Measurements from ENCODE around the gene ARHGEF12.

Gene ARHGEF12

DNA sequence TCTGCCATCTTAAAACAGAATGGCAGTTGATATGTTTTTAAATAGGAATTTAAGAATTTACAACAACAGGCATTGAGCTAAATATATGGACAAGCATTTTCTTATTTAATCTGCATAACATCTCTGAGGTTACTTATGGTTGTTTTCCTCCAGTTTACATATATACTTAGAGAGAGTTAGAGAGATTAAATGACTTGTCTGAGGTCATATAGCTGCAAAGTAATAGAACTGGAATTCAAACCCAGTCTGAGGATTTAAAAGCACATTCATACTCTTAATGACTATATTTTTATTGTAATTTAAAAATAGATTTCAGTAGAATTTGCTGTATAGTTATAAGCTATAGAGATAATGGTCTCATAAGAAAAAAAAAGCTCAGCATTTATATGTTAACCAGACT lies 93.9 kb downstream of the ARHGEF12 start:
- no peak for DNase-seq (ENCODE audit: low spot score)

DNA sequence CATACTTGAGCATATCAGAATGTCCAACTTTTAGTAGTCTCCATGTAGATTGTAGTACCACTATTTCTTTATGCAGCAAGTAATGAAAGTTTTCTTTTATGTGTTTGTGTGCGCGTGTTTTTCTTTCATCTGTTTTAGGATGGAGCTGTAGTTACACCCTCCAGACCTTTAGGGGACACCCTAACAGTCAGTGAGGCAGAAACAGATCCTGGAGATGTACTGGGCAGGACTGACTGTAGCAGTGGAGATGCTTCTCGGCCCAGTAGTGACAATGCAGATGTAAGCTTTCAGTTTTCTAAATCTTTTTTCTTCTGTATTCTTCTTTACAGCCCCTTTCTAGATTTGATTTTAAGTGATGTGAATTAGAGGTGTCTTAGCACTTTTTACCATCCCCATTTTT lies 95.4 kb downstream of the ARHGEF12 start:
- no peak for DNase-seq (ENCODE audit: low spot score)

GRCh38 chr11:120432056-120433018 lies 96.1 kb downstream of the ARHGEF12 start:
- DNase-seq (ENCODE audit: low spot score), result no peak

DNA sequence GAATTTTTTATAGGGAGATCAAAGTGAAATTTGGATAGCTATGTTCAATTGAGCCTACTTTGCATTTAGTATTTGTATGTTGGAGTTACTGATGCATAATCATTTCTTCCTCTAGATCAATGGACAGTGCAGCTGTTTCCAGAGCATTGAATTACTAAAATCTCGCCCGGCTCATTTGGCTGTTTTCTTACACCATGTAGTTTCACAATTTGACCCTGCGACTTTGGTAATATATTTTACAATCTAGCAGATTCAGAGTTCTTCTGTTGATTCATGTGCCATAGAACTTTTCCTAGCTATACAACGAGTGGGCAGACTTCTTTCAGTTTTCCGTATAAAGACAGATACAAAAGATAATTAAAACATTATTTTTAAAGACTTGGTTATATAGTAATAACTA lies 105.4 kb downstream of the ARHGEF12 start:
- DNase-seq (ENCODE audit: low spot score), result no peak

DNA sequence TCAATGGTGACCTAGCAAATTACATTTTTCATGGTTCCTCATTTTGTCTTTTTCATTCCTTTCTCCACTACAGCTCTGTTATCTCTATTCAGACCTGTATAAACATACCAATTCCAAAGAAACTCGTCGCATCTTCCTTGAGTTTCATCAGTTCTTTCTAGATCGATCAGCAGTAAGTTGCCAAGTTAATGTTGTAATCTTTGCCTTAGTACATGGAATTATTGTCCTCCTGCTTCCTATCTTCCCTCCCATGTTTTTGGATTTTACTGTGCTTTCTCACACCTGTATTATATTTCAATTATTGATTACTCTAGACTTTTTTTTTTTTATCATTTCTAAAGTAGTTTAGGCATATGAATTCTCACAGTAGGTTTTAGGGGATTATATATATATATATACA lies 105.8 kb downstream of the ARHGEF12 start:
- no peak for DNase-seq (ENCODE audit: low spot score)

DNA sequence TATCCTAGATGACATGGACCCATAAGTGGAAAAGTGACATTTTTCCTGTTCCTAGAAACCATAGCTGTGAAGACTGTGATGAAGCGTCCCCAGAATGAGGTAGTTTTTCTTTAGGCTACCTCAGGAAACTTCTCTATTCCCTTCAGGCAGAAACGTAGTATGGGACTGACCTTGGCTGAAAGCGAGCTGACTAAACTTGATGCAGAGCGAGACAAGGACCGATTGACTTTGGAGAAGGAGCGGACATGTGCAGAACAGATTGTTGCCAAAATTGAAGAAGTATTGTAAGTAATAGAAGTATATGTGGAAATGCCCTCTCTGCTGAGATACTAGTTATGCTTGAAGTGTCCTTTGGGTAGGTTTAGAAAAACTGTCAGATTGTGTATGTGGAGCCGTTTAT lies 110.6 kb downstream of the ARHGEF12 start:
- no peak for DNase-seq (ENCODE audit: low spot score)

GRCh38 chr11:120448240-120448639 lies 112.0 kb downstream of the ARHGEF12 start:
- no peak for DNase-seq (ENCODE audit: low spot score)

DNA sequence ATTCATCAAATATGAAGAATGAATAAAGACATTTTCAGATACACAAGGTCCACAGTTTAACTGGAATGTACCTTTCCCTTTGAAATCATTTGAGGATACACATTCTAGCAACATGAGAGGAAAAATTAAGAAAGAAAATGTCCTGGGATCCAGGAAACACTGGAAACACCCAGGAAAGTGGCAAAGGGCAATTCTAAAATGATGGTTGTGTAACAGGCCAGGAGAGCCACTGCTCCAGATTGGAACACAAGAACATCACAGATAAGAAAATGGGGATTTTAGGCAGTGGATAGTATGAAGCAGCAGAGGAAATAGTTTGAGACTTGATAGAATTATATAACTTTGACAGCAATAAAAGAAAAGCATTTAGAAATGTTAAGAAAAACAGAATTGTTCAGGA lies 119.3 kb downstream of the ARHGEF12 start:
- DNase-seq (ENCODE audit: low spot score), result no peak

GRCh38 chr11:120457996-120458395 lies 121.8 kb downstream of the ARHGEF12 start:
- DNase-seq (ENCODE audit: low spot score), result no peak

DNA sequence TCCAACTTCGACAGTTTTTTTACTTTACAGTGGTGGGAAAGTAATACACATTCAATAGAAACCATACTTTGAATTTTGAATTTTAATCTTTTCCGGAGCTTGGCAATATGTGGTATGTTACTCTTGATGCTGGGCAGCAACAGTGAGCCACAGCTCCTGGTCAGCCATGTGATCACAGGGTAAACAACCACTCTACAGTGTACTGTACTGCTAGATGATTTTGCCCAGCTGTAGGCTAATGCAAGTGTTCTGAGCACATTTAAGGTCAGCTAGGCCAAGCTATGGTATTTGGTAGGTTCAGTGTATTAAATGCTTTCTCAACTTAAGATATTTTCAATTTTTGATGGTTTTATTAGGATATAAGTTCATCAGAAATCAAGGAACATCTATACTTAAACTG lies 126.6 kb downstream of the ARHGEF12 start:
- no peak for DNase-seq (ENCODE audit: low spot score)

DNA sequence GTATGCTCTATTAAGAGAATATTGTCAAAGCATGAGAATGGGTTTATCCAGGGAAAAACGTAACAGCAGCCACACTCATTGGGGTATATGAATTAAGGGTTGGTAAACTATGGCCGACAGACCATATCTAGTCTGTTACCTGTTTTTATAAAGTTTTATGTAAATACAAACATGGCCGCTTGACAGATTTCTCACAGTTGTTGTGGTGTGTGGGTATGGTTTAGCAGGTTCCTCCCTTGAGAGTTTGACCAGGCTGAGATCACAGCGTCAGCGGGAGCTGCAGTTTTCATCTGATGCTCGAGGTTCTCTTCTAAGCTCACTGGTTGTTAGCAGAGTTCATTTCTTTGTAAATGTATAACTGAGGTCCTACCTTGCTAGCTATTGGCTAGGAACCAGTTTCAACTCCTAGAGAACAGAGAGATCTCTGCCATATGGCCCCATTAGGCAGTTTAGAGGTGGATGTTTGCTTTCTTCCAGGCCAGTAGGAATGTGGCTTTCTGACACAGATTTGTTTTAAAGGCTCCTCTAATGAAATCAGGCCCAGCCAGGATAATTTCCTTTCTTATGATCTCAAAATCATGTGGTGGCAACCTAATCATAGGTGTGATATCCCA lies 129.8 kb downstream of the ARHGEF12 start:
- no peak for DNase-seq (ENCODE audit: low spot score)

DNA sequence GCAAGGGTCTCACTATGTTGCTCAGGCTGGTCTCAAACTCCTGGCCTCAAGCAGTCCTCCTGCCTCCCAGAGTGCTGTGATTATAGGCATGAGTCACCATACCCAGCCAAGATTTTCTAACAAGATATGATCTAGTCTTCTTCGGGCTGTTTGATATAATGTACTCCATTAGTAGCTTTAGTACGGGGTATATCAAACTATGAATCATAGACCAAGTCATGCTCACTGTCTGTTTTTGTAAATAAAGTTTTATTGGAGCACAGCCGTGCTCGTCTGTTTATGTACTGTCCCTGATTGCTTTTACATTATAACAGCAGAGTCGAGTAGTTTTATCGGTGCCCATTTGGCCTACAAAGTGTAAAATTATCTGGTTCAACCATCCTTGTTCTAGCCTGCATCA lies 131.4 kb downstream of the ARHGEF12 start:
- no peak for DNase-seq (ENCODE audit: low spot score)

- DNase-seq (ENCODE audit: low spot score), result no peak
Measured at GRCh38 chr11:120471131-120471530, 134.9 kb downstream of the ARHGEF12 start.

DNA sequence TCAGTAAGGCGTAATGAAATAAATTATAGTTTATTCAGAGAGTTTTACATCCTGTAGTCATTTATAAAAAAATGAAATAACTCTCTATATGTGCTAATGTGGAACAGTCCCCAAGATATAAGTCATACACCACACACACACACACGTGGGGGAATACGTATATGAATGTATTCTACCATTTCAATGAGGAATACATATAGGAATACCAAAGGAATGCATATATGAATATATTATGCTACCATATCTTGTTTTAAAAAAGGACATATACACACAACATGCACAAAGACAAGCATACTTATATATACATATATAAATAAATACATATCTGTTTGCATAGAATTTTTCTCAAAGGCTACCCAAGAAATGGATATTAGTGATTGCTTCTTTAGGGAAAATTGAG lies 135.8 kb downstream of the ARHGEF12 start:
- DNase-seq (ENCODE audit: low spot score), result no peak

GRCh38 chr11:120473503-120473902 lies 137.3 kb downstream of the ARHGEF12 start:
- no peak for DNase-seq (ENCODE audit: low spot score)

DNA sequence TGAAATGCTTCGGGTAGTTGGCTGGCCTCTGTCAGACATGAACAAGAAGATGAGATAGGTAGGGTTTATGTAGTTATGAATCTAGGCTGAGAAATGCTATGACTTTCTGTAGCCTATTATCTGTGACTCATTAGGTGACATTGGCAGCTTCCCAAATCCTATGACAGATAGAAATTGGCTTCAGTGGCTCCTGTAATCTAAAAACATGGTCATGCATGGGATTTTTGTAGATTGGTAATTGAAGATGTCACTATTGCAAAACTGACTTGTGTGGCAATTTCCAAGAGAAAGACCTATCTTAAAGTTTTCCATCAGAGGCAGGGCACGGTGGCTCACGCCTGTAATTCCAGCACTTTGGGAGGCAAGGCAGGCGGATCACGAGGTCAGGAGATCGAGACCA lies 145.9 kb downstream of the ARHGEF12 start:
- DNase-seq (ENCODE audit: low spot score), result no peak

DNA sequence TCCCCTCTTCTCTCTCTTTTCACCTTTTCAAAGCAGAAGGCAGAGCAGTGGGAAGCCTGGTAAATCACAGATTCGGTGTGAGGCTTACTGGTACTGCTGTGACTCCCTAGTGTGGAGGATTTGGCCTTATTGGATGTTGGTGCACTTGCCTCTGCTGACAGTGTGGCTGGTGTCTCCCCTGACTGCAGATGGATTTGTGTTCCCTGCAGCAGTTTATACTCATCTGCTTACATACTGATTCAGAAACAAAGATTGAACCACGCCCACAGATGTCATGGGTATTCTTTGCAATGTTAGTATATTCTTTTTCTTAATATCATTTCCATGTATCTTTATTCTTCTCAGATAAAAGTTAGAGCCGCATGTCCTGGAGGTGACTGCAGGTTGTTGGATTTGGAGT lies 148.5 kb downstream of the ARHGEF12 start:
- no peak for DNase-seq (ENCODE audit: low spot score)

DNA sequence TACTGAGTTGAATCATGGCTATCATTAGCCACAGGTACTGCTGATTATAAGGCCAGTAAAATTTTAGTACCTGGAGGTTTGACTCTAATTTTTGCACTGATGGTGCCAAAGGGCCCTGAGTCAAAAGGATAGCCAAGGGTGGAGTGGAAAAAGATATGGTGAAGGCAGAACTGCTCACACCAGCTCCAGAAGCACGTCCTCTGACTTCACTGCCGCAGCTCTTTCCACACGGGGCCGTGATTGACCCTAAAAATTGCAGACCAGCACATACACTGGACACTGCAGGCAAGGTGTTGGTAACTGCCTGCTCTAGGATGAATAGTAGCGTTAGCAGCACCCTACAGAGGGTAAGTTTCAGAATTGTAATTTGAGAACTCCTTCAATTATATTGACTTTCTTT lies 149.9 kb downstream of the ARHGEF12 start:
- no peak for DNase-seq (ENCODE audit: low spot score)

GRCh38 chr11:120489799-120490198 lies 153.6 kb downstream of the ARHGEF12 start:
- no peak for DNase-seq (ENCODE audit: low spot score)

DNA sequence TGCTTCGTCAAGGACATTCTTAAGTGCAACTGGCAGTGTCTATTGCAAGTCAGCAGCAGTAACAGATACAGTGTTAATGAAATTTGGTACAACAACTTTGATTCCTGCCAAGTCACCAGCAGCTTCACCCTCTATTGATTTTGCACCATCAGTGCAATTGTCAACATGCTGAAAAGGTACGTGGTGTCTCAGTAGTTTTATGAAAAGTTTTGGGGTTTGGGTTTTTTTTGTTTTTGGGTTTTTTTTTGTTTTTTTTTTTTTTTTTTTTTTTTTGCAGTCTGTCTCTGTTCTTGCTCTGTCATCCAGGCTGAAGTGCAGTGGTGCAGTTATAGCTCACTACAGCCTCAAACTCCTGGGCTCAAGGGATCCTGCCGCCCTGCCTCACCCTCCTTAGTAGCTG lies 156.3 kb downstream of the ARHGEF12 start:
- DNase-seq (ENCODE audit: low spot score), result no peak

GRCh38 chr11:120494595-120494994 lies 158.4 kb downstream of the ARHGEF12 start:
- DNase-seq (ENCODE audit: low spot score), result no peak

DNA sequence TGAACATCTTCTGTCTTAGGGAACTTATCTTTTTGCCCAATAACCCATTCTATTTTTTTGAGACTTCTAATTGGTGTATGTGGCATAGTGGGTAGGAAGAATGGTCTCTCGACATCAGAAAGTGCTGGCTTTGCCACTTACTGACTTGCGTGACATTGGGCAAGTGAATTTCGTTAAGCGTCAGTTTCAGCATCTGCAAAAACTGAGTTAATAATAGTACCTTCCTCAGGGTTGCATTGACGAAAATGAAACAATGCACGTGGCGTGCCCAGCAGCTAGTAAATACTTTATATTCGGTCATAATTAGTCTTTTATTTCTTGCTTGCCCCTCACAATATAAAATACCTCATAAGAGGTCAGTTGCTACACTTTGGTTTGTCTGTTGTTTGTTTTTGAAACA lies 162.9 kb downstream of the ARHGEF12 start:
- no peak for DNase-seq (ENCODE audit: low spot score)

DNA sequence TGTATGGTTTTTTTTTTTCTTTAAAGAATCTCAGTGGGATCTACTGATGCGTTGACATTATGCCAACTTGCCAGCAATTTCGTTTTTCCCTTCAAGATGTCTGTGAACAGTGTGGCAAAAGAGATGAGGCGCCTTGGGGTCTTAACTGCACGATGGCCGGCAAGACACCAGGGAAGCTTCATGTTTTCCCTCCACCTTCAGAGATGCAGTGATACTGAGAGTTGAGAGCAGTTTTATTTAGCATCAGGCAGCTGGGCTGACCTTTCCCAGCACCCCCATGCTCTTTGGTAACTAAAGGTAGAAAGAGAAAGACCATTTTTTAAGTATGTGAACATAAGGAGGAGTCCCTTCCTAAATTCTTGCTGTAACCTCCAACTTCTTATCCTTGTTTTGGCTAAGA lies 163.6 kb downstream of the ARHGEF12 start:
- no peak for DNase-seq (ENCODE audit: low spot score)

Measured in germinal center (tissue), 1 donor.